Measurements from ENCODE around the gene DYRK1A.

- TF ChIP-seq PRDM2 (tag by site-specific recombination; IDR thresholded peaks at IDR 0.05; ENCODE audit: borderline replicate concordance) (no peak), CTCF (tag by site-specific recombination; IDR thresholded peaks at IDR 0.05) (no peak)
Measured at GRCh38 chr21:37516998-37517397, 150.4 kb downstream of the DYRK1A start.

All from HEK293 (cell line).